ENCODE data around the gene TM4SF18. TPM values are rescaled to one million over a fixed set of nuclear protein-coding genes. Genes with fewer than 3 reads are reported as not detected.

Gene TM4SF18
- polyA plus RNA-seq, 1 of the 3 experiments (the other 2 are of a cell fraction): 0.30 TPM

- H3K9ac ChIP-seq: no peak overlapping the region
- H3K36me3 ChIP-seq (replicated peaks in 1 of 2; ENCODE audit: control insufficient read depth in 1 of 2, insufficient read depth in 2 of 2, low read length in 1 of 2): no peaks in the 10 kb centered on the region
- H3K79me2 ChIP-seq (ENCODE audit: insufficient read depth): no peaks in the 10 kb centered on the region
- no peak for DNase-seq
- ChIA-PET CTCF (interaction anchor here (0.7 to 1.3 kb wide), 4 partner anchors 22 to 409 kb away, joined by 3 to 4 read pairs (median 4); no protein-coding TSS in a partner anchor), POLR2A (no interaction called here)
- no peaks in the 10 kb centered on the region for H3K27me3 ChIP-seq (ENCODE audit: insufficient read depth)
- H3K9me3 ChIP-seq: peaks cover 10% of the 10 kb centered on the region
- no peaks in the 10 kb centered on the region for H3K9me2 ChIP-seq
- peaks cover 12% of the 10 kb centered on the region for H3F3A ChIP-seq (replicated peaks; ENCODE audit: insufficient read depth)
- 77% methylated on average over 7 of the region's 7 CpGs for WGBS (ENCODE audit: low lambda C conversion rate)
- TF ChIP-seq, protein P1, sequence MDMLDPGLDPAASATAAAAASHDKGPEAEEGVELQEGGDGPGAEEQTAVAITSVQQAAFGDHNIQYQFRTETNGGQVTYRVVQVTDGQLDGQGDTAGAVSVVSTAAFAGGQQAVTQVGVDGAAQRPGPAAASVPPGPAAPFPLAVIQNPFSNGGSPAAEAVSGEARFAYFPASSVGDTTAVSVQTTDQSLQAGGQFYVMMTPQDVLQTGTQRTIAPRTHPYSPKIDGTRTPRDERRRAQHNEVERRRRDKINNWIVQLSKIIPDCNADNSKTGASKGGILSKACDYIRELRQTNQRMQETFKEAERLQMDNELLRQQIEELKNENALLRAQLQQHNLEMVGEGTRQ (IDR thresholded peaks at IDR 0.05; ENCODE audit: borderline replicate concordance, low read depth, low read length): no peak
- no peak overlapping the region for H3K27ac ChIP-seq (ENCODE audit: low read depth in 2 of 2, low read length in 1 of 2)
- peaks cover 0 to 3% of the 10 kb centered on the region in 2 experiments; a peak in 2 of 4 replicates for H3K4me1 ChIP-seq (ENCODE audit: control insufficient read depth in 1 of 2, insufficient read depth in 2 of 2, low read depth in 1 of 2, low read length in 1 of 2)
- no peak overlapping the region for H2AFZ ChIP-seq (ENCODE audit: low read depth)
- no peak overlapping the region for H3K4me3 ChIP-seq (ENCODE audit: low read depth in 2 of 2, low read length in 1 of 2)
- no peak overlapping the region for H3K4me2 ChIP-seq
- H4K20me1 ChIP-seq (ENCODE audit: insufficient read depth): no peaks in the 10 kb centered on the region
Observed at GRCh38 chr3:149310796-149311534, 22.5 kb downstream of the TM4SF18 start.

GRCh38 chr3:149307435-149307783 is 26.0 kb downstream of the TM4SF18 start:
- Histone ChIP-seq H3K9me2 (no peaks in the 10 kb centered on the region), H4K20me1 (ENCODE audit: insufficient read depth) (no peaks in the 10 kb centered on the region), H3K27me3 (ENCODE audit: insufficient read depth) (no peaks in the 10 kb centered on the region), H3F3A (replicated peaks; ENCODE audit: insufficient read depth) (peaks cover 5% of the 10 kb centered on the region), H3K4me1 (ENCODE audit: control insufficient read depth in 1 of 2, insufficient read depth in 2 of 2, low read depth in 1 of 2, low read length in 1 of 2) (no peaks in the 10 kb centered on the region), H2AFZ (ENCODE audit: low read depth) (no peak overlapping the region), H3K9me3 (peaks cover 9% of the 10 kb centered on the region), H3K9ac (no peak overlapping the region), H3K27ac (ENCODE audit: low read depth in 2 of 2, low read length in 1 of 2) (no peak overlapping the region), H3K36me3 (replicated peaks in 1 of 2; ENCODE audit: control insufficient read depth in 1 of 2, insufficient read depth in 2 of 2, low read length in 1 of 2) (no peaks in the 10 kb centered on the region), H3K4me2 (no peak overlapping the region), H3K79me2 (ENCODE audit: insufficient read depth) (no peaks in the 10 kb centered on the region), H3K4me3 (ENCODE audit: low read depth in 2 of 2, low read length in 1 of 2) (no peak overlapping the region)
- ChIA-PET CTCF (no interaction called here), POLR2A (no interaction called here)
- DNase-seq: no peak
- TF ChIP-seq NFIC (IDR thresholded peaks at IDR 0.05; ENCODE audit: borderline replicate concordance) (no peak), ELF1 (IDR thresholded peaks at IDR 0.05) (no peak), RCOR1 (IDR thresholded peaks at IDR 0.05; ENCODE audit: low read length) (no peak), YY1 (IDR thresholded peaks at IDR 0.05; ENCODE audit: low read depth) (no peak), GATA2 (CRISPR knock-in tag; IDR thresholded peaks at IDR 0.05) (no peak), SMC3 (IDR thresholded peaks at IDR 0.05; ENCODE audit: low read depth, low read length) (no peak), RAD21 (IDR thresholded peaks at IDR 0.05; ENCODE audit: low read length) (no peak), RXRA (IDR thresholded peaks at IDR 0.05; ENCODE audit: borderline replicate concordance, low read depth) (no peak), JUND (IDR thresholded peaks at IDR 0.05) (no peak), SIN3A (IDR thresholded peaks at IDR 0.05; ENCODE audit: borderline replicate concordance, low read depth, low read length) (no peak), RFX5 (IDR thresholded peaks at IDR 0.05; ENCODE audit: low read length) (no peak), FOXJ3 (CRISPR knock-in tag; IDR thresholded peaks at IDR 0.05) (no peak)
- TF ChIP-seq, protein P1 (IDR thresholded peaks at IDR 0.05; ENCODE audit: borderline replicate concordance, low read depth, low read length): no peak
- TF ChIP-seq, protein P2, sequence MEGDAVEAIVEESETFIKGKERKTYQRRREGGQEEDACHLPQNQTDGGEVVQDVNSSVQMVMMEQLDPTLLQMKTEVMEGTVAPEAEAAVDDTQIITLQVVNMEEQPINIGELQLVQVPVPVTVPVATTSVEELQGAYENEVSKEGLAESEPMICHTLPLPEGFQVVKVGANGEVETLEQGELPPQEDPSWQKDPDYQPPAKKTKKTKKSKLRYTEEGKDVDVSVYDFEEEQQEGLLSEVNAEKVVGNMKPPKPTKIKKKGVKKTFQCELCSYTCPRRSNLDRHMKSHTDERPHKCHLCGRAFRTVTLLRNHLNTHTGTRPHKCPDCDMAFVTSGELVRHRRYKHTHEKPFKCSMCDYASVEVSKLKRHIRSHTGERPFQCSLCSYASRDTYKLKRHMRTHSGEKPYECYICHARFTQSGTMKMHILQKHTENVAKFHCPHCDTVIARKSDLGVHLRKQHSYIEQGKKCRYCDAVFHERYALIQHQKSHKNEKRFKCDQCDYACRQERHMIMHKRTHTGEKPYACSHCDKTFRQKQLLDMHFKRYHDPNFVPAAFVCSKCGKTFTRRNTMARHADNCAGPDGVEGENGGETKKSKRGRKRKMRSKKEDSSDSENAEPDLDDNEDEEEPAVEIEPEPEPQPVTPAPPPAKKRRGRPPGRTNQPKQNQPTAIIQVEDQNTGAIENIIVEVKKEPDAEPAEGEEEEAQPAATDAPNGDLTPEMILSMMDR (IDR thresholded peaks at IDR 0.05): no peak
- TF ChIP-seq, protein P3, sequence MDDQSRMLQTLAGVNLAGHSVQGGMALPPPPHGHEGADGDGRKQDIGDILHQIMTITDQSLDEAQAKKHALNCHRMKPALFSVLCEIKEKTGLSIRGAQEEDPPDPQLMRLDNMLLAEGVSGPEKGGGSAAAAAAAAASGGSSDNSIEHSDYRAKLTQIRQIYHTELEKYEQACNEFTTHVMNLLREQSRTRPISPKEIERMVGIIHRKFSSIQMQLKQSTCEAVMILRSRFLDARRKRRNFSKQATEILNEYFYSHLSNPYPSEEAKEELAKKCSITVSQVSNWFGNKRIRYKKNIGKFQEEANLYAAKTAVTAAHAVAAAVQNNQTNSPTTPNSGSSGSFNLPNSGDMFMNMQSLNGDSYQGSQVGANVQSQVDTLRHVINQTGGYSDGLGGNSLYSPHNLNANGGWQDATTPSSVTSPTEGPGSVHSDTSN (IDR thresholded peaks at IDR 0.05): no peak
- WGBS (ENCODE audit: low lambda C conversion rate): 100% methylated on average over 1 of the region's 1 CpG
